Lower leg skin (tissue), 3 donors: ENCODE data around the gene TEAD3.

ENCODE experiments used
- POLR2A ChIP-seq, 2 donors: fragments of 450-650 bp; IDR thresholded peaks; one replicate each; pipeline ENCODE4 v1.6.1; 2016 to 2017; ENCODE audit warnings: antibody characterized with exemption in 2 of 2, mild to moderate bottlenecking in 1 of 2, moderate library complexity in 1 of 2
- TF ChIP-seq, protein P1 (sequence below), 3 donors: fragments of 450-650 bp; IDR thresholded peaks; one replicate each; pipeline ENCODE4 v1.5.1; 2016; ENCODE audit warnings: antibody characterized with exemption in 3 of 3, mild to moderate bottlenecking in 3 of 3, moderate library complexity in 2 of 3

DNA sequence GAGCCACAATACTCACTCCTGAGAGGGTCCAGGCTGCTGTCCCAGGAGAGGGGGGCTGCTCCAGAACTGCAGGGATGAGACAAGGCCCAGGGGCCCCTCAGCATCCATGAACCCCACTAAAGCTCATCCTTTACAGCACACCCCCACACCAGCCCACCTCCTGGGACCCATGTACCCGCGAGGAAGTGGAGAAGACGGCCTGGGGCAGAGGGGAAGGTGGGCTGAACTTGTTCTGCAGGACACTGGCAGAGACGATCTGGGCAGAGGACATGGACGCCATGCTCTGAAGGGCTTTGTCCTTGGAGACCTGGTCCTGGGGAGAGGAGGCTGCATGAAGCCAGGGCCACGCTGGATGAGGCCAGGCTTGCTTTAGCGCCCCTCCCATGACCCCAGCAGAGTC lies 18.6 kb downstream of the TEAD3 start:
- TF ChIP-seq, protein P1, sequence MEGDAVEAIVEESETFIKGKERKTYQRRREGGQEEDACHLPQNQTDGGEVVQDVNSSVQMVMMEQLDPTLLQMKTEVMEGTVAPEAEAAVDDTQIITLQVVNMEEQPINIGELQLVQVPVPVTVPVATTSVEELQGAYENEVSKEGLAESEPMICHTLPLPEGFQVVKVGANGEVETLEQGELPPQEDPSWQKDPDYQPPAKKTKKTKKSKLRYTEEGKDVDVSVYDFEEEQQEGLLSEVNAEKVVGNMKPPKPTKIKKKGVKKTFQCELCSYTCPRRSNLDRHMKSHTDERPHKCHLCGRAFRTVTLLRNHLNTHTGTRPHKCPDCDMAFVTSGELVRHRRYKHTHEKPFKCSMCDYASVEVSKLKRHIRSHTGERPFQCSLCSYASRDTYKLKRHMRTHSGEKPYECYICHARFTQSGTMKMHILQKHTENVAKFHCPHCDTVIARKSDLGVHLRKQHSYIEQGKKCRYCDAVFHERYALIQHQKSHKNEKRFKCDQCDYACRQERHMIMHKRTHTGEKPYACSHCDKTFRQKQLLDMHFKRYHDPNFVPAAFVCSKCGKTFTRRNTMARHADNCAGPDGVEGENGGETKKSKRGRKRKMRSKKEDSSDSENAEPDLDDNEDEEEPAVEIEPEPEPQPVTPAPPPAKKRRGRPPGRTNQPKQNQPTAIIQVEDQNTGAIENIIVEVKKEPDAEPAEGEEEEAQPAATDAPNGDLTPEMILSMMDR (IDR thresholded peaks at IDR 0.05), result no peak
- no peak for TF ChIP-seq POLR2A (IDR thresholded peaks at IDR 0.05)
